ENCODE measurements around the gene TSHR.

GRCh38 chr14:81161749-81162148 is 206.3 kb downstream of the TSHR start:
- no peak for TF ChIP-seq CTCF (IDR thresholded peaks at IDR 0.05)
- no peak for TF ChIP-seq EP300 (IDR thresholded peaks at IDR 0.05)
- no peak for TF ChIP-seq POLR2AphosphoS5 (IDR thresholded peaks at IDR 0.05)
- TF ChIP-seq POLR2A (IDR thresholded peaks at IDR 0.05), result no peak
